ENCODE data around the gene RABAC1. TPM values are rescaled to one million over a fixed set of nuclear protein-coding genes. Genes with fewer than 3 reads are reported as not detected.

Gene RABAC1
- total RNA-seq, 1 experiment from 2014 or later = 66.3 TPM

DNA sequence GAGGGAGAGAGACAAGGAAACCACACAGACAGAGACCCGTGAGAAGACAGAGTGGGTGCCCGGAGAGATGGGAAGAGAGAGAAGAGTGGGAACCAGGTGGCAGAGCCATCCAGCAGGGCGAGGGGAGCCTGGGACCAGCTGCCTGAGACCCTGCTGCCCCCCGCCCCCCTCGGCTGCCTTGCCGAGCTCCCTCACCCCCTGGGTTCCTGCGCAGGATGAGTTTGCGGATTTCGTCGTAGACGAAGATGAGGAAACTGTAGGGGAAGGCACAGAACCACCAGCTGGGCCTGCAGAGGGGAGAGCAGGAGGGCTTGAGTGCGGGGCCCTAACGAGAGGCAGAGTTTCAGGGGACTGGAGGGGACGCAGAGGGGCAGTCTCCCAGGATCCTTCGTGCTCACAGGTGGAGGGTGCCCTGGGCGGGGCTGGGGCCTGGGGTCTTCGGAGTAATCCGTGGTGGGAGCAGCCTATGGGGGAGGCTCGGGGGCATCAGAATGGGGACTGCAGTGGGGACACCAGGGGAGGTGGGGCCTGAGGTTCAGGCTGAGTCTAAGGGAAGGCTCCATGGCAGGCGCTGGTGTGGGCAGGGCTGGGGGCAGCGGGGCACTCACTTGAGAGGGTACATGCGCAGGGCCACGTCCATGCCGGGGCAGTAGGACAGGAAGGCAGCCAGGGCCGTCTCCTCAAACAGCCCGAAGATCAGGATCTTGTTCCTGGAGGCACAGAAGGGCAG lies 8.1 kb upstream of the RABAC1 start:
- ATAC-seq = no peak
- no peak for DNase-seq (ENCODE audit: low read depth, low spot score)
- POLR2A ChIA-PET = no interaction called here
- RAD21 ChIA-PET (ENCODE audit: low non-redundant PET in 1 of 2, low total read pairs in 2 of 2, uncharacterized antibody in 2 of 2, unreplicated experiment in 2 of 2) = no interaction called here
- H3K9ac ChIP-seq (ENCODE audit: low read length) = no peak overlapping the region
- H3K4me1 ChIP-seq (ENCODE audit: control insufficient read depth in 1 of 2, insufficient read depth in 2 of 2, low read length in 2 of 2) = no peaks in the 10 kb centered on the region
- no peaks in the 10 kb centered on the region for H4K20me1 ChIP-seq (ENCODE audit: insufficient read depth)
- no peak overlapping the region for H2AFZ ChIP-seq (ENCODE audit: low read depth, low read length, poor library complexity, severe bottlenecking)
- no TSS peak for BruUV-seq (replicated peaks)
- no peak overlapping the region for H3K27ac ChIP-seq (ENCODE audit: low read depth, low read length)
- intact Hi-C loops (cut with micrococcal nuclease) = no loop called here
- no peaks in the 10 kb centered on the region for H3K9me2 ChIP-seq (ENCODE audit: insufficient read depth)
- H3K4me2 ChIP-seq (ENCODE audit: low read length) = no peak overlapping the region
- H3K9me3 ChIP-seq (ENCODE audit: control insufficient read depth in 1 of 2, insufficient read depth in 1 of 2, low read depth in 1 of 2, low read length in 2 of 2) = no peaks in the 10 kb centered on the region
- no peaks in the 10 kb centered on the region for H3K79me2 ChIP-seq (ENCODE audit: insufficient read depth, low read length)
- no peak overlapping the region for H3K4me3 ChIP-seq (replicated peaks in 1 of 2; ENCODE audit: low read depth in 1 of 2, low read length in 2 of 2)
- CTCF ChIA-PET = no interaction called here
- H3K36me3 ChIP-seq (ENCODE audit: control insufficient read depth in 1 of 2, insufficient read depth in 2 of 2, low read length in 2 of 2) = no peaks in the 10 kb centered on the region
- no peaks in the 10 kb centered on the region for H3K27me3 ChIP-seq (ENCODE audit: insufficient read depth, low read length)
- no peak for TF ChIP-seq ZFX (IDR thresholded peaks at IDR 0.05)
- no peak for TF ChIP-seq YY1 (IDR thresholded peaks at IDR 0.05; ENCODE audit: extremely low read depth, insufficient replicate concordance, low read depth, low read length)
- no peak for TF ChIP-seq FOSL1 (IDR thresholded peaks at IDR 0.05; ENCODE audit: low read depth)
- TF ChIP-seq POLR2AphosphoS5 (IDR thresholded peaks at IDR 0.05; ENCODE audit: low read depth, low read length) = no peak
- no peak for TF ChIP-seq SP1 (IDR thresholded peaks at IDR 0.05; ENCODE audit: low read depth)
- TF ChIP-seq, protein P1, sequence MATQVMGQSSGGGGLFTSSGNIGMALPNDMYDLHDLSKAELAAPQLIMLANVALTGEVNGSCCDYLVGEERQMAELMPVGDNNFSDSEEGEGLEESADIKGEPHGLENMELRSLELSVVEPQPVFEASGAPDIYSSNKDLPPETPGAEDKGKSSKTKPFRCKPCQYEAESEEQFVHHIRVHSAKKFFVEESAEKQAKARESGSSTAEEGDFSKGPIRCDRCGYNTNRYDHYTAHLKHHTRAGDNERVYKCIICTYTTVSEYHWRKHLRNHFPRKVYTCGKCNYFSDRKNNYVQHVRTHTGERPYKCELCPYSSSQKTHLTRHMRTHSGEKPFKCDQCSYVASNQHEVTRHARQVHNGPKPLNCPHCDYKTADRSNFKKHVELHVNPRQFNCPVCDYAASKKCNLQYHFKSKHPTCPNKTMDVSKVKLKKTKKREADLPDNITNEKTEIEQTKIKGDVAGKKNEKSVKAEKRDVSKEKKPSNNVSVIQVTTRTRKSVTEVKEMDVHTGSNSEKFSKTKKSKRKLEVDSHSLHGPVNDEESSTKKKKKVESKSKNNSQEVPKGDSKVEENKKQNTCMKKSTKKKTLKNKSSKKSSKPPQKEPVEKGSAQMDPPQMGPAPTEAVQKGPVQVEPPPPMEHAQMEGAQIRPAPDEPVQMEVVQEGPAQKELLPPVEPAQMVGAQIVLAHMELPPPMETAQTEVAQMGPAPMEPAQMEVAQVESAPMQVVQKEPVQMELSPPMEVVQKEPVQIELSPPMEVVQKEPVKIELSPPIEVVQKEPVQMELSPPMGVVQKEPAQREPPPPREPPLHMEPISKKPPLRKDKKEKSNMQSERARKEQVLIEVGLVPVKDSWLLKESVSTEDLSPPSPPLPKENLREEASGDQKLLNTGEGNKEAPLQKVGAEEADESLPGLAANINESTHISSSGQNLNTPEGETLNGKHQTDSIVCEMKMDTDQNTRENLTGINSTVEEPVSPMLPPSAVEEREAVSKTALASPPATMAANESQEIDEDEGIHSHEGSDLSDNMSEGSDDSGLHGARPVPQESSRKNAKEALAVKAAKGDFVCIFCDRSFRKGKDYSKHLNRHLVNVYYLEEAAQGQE (IDR thresholded peaks at IDR 0.05; ENCODE audit: low read depth) = no peak
- TF ChIP-seq SIN3A (IDR thresholded peaks at IDR 0.05; ENCODE audit: low read depth) = no peak
- TF ChIP-seq TCF7L2 (IDR thresholded peaks at IDR 0.05; ENCODE audit: borderline replicate concordance, extremely low read depth, insufficient read depth, insufficient read length) = no peak
- no peak for TF ChIP-seq JUND (IDR thresholded peaks at IDR 0.05)
- no peak for TF ChIP-seq ELF1 (IDR thresholded peaks at IDR 0.05; ENCODE audit: borderline replicate concordance, low read depth)
- TF ChIP-seq EZH2phosphoT487 (IDR thresholded peaks at IDR 0.05; ENCODE audit: borderline replicate concordance) = no peak
- no peak for TF ChIP-seq EGR1 (IDR thresholded peaks at IDR 0.05; ENCODE audit: low read depth)
- TF ChIP-seq SRF (IDR thresholded peaks at IDR 0.05; ENCODE audit: low read depth) = no peak
- TF ChIP-seq POLR2A (IDR thresholded peaks at IDR 0.05; ENCODE audit: borderline replicate concordance, extremely low read depth, insufficient read depth, insufficient read length) = no peak
- no peak for TF ChIP-seq ZNF274 (IDR thresholded peaks at IDR 0.05; ENCODE audit: low read depth, low read length)
- TF ChIP-seq, protein P2, sequence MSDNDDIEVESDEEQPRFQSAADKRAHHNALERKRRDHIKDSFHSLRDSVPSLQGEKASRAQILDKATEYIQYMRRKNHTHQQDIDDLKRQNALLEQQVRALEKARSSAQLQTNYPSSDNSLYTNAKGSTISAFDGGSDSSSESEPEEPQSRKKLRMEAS (IDR thresholded peaks at IDR 0.05) = no peak

Measured in HCT116 (cell line).